ENCODE results near the gene PCBD1.
A peak's percentile ranks its signal among the peaks of the same experiment; 100 is the strongest.

PCBD1 gene

DNA sequence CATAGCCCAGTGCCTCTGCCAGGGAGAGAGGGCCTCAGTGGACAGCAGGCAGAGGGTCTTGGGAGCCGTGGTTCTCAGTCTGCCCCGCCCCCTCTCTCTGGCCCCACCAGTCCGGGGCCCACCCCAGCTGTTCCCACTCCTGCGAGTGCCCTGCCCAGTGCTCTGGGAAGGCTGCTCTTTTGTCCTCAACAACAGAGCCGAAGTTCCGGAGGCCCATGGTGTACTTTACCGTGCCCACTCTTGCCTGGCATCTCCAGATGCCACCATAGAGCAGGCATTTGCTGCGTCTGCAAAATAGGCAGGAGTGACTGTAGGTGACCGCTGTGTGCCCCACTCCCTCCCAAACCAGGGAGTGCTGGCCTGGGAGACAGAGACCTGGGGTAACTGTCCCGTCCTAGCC lies 29.3 kb upstream of the PCBD1 start:
- DNase-seq (ENCODE audit: low spot score): no peak

DNA sequence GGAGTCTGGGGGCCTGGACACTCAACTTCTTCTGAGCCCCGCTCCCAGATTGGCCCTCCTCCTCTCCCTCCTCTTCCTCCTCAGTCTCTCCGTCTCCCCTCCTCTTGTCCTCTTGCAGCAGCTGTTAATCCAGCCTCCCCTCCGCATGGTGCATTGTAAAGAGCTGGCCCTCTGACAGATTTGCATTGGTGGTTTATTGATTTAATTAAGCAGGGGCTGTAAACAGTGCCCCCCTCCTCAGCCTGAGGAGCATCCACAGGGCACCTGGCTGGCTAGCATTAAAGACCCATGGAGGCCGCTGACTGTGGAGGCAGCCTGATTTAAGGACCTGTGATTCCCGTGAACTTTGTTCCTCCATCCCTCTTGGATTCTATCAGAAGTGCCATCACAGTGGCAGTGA lies 28.9 kb upstream of the PCBD1 start:
- DNase-seq (ENCODE audit: low spot score): no peak

DNA sequence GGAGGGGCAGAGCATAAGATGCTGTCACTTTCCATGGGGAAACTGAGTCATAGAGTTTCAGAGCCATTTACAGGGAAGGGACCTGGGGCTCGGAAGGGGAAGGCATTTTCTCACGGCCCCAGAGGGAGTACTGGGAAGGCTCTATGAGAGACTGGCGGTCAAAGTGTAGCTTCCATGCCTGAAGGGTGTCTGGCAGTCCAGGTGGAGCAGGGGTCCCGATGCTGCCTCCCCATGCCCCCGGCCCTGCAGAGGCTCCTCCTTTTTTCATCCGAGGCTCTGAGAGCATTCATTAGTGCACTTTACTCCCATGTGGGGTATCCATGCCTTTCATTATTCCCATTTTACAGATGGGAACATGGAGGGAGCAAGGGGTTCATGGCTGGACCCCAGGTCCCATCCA lies 27.9 kb upstream of the PCBD1 start:
- no peak for DNase-seq (ENCODE audit: low spot score)

- DNase-seq (ENCODE audit: low spot score): no peak
Measured at GRCh38 chr10:70915806-70916205, 27.4 kb upstream of the PCBD1 start.

DNA sequence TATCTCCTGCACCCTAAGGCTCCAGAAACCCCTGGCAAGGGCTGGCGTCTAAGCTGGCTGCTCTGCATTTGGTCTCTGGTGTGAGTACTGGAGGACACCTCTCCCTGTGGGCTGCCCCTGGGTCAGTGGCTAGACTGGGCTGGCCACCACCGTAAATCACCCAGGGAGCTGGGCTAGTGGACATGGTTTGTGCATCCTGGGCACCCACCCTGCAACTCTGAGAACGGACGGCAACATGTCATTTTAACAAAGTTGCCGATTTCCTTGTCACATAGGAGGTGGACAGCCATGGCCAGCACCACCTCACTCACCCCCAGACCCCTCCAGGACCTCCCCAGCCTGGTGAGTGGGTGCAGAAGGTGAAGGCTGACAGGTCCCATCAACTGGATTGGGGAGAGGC lies 26.8 kb upstream of the PCBD1 start:
- DNase-seq (ENCODE audit: low spot score): no peak

DNA sequence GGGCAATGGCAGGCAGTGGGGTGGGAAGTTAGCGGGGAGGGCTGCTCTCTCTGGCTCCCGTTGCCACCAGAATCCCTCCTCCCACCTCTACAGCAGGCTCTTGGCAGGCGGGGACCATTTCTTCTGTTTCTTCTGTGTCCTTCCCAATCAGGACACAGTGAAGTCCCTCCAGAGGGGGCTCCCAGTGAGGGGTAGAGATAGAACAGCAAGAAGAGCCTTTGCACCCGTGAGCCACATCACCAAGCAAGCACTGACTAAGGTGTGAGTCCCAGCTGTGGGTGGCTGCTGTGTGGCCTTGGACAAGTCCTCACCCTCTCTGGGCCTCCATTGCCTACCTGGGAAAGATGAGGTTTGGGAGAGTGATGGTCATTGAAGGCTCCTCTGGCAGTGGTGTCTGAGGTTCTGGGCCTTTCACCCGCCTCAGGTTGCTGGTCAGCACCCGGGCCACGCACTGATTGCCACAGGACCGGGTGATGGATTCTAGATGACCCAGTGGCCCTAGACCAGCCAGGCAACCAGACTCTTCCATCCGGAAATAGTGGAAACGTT lies 26.0 kb upstream of the PCBD1 start:
- no peak for DNase-seq (ENCODE audit: low spot score)

GRCh38 chr10:70913893-70914240 lies 25.5 kb upstream of the PCBD1 start:
- DNase-seq (ENCODE audit: low spot score): no peak

DNA sequence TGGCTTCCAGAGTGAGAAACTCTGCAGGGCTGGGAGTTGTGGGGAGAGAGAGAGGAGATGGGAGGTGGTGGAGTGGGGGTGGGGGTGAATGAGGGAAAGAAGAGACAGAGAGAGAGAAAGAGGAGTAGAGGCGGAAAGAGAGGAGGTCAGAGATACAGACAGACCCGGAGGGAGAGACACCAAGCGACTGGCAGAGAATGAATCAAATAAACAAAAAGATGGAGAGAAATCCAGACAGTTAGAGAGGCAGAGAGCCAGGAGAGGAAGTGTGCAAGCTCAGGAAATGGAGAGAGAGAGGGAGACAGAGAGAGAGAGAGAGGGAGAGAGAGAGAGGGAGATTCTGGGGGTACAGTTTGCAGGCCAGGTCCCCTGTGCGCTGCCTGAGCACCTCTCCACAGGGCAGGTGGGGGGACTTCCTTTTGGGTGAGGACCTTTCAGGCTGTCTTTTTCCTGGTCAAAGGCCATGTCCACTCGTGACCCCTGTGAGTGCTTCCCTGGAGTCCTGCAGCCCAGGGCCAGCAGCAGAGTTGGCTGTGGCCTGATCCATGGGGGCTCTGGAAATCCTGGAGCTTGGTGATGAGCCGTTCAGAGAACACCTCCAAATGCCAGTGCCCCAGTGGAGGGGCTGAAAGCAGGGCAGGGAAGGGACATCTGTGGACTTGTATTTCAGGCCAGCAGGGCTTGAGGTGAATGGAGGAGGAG lies 25.0 kb upstream of the PCBD1 start:
- DNase-seq (ENCODE audit: low spot score): no peak

DNA sequence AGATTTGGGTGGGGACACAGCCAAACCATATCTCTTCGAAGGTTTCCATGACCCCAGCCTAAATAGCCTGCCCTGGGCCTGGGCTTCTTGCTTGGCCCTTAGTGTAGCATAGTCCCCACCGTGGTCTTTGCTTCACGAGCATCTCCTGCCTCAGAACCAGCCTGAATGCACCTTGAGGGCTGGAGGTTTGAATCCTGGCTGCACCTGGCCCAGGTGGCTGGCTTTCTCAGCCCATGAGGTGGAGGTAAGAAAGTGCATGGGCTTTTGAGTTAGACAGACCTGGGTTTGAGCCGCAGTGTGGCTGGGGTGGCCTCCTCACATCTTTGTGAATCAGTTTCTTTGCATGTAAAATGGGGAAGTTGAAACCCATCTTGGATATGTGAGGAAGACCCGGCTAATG lies 24.2 kb upstream of the PCBD1 start:
- no peak for DNase-seq (ENCODE audit: low spot score)

GRCh38 chr10:70911386-70911785 lies 23.0 kb upstream of the PCBD1 start:
- DNase-seq (ENCODE audit: low spot score): no peak

DNA sequence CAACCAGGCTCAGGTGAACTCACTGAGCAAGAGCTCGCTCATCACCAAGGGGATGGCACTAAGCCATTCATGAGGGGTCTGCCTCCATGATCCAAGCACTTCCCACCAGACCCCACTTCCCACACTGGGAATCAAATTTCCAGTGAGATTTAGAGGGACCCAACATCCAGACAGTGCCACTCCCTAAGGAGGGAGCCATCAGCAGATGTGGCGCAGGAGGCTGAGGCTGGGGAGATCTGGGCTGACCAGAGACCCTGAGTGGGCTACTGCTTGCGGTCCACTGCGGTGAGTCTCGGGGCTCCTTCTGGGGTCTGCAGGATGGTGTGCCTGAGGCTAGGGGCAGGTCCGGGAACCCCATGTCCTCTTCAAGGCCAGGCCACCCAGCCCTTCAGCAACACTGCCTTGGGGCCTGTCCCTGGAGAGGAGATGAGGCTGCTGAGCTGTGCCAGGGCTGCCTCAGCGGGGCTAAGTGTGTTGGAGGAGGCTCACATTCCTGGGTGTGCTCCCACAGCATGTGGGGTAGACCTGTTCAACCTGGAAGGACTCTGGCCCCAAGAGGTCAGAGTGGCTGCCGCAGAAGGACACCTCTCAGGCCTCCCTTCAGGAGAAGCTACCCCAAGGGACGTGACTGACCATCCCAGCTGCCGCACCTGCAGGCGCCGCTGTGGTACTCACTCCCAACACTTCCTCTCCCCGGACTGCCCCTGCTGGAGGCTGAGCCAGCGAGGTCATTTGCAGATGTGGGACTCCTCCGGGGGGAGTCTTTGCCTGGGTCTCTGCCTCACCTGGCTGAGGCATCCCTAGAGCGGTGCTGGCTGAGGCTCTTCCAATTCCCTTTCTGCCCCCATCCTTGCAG lies 22.3 kb upstream of the PCBD1 start:
- DNase-seq (ENCODE audit: low spot score): no peak

DNA sequence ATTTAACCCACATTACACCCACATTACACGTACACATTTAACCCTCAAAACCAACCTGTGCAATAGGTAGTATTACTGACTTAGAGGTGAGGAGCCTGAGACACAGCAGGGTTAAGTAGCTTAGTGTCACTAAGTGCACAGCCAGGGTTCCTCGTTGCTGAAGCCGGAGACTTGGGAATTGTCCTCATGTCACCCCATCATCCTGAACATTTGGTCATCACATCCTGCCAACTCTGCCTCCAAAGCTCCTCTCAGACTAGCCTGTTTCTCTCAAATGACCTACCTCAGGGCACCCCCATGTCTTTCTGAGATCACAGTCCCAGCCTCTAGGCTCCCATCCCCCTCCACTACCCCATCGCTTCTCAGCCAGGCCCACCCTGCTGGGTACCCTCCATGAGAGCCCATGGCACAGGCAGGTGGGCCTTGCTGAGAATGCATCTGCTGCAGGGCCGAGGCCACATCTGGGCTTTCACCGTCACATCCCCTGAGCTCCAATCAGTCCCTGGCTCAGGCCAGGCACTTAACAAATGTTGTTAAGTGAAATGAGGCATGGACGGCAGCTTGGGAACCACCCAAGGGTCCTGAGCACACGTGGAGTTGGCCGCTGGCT lies 21.1 kb upstream of the PCBD1 start:
- no peak for DNase-seq (ENCODE audit: low spot score)

DNA sequence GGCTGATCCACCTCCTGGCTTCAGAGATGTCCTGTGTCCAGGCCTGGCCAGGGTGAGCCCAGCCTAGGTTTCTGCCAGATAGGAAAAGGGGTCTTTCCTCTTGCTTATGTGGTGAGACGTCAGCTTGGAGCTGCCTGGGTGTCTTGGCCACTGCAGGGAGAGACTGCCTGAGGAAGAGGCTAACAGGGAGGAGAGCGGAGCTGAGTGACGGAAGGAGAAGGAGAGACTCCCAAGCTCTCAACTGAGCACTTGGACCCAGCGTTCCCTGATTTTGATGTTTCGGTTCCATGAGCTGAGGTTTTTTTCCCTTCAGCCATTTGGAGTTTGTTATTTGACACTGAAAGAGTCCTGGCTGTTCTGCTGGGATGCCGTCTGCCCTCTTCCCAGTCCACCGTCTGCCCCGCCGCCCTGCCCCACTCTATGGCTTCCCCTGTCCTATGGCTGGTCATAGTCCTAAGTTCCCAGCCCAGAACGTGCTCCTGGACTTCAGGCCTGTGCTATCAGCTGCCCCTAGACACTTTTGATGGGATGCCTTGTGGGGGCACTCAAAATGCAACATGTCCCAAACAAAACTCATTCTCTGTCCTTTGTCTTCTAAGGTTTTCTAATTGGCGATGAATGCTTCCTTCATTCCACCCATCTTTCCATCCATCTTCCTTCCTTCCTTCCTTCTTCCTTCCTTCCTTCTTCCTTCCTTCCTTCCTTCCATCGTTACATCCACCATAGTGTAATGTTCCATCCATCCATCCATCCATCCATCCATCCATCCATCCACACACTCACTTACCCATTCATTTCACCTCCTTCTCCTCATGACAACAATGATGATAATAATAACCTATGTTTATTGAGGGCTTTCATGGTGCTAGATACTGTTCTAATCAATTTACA lies 20.3 kb upstream of the PCBD1 start:
- DNase-seq (ENCODE audit: low spot score): no peak

GRCh38 chr10:70907637-70908405 lies 19.5 kb upstream of the PCBD1 start:
- no peak for DNase-seq (ENCODE audit: low spot score)

GRCh38 chr10:70906953-70907636 lies 18.7 kb upstream of the PCBD1 start:
- no peak for DNase-seq (ENCODE audit: low spot score)

GRCh38 chr10:70906031-70906783 lies 17.8 kb upstream of the PCBD1 start:
- DNase-seq (ENCODE audit: low spot score): no peak

- DNase-seq (ENCODE audit: low spot score): no peak
Measured at GRCh38 chr10:70905071-70906021, 17.0 kb upstream of the PCBD1 start.

- peak; percentile 44 for DNase-seq (ENCODE audit: low spot score)
Measured at GRCh38 chr10:70903262-70903921, 15.0 kb upstream of the PCBD1 start.
